HEK293 (cell line): Measurements from ENCODE around the gene HIF1A.

ENCODE experiments used
- CTCF ChIA-PET: fragments of 350-600 bp; formaldehyde crosslinking; extraction: SDS; loops from one replicate; lab custom pipeline; 2021; ENCODE audit warnings: antibody characterized with exemption; lab: Yijun Ruan, JAX
- POLR2A ChIA-PET: fragments of 300-600 bp; formaldehyde crosslinking; extraction: SDS; loops from one replicate; lab custom pipeline; 2020; ENCODE audit warnings: antibody characterized with exemption, inconsistent platforms; lab: Yijun Ruan, JAX
- H3K27ac ChIP-seq: fragments of 200-500 bp; sonication (Bioruptor generic); 2 replicates; pipeline ENCODE4 v1.5.1; 2014; ENCODE audit warnings: low read depth, low read length, control low read depth, inconsistent platforms; ENCODE audit errors: extremely low read depth
- H3K36me3 ChIP-seq, 2 experiments: fragments of 200-500 bp in 1 of 2; sonication (Bioruptor generic) in 1 of 2; 1 replicate in 1 of 2; 2 replicates in 1 of 2; pipeline ENCODE4 v1.5.1; 2014 to 2017; ENCODE audit warnings: inconsistent platforms in 2 of 2, low read length in 2 of 2; ENCODE audit not compliant: control insufficient read depth in 2 of 2, insufficient read depth in 1 of 2
- H3K4me1 ChIP-seq: fragments of 200-500 bp; sonication (Bioruptor generic); 2 replicates; pipeline ENCODE4 v1.5.1; 2014; ENCODE audit warnings: mild to moderate bottlenecking, low read length, inconsistent platforms; ENCODE audit not compliant: control insufficient read depth, insufficient read depth
- H3K4me3 ChIP-seq: 2 replicates; pipeline ENCODE4 v1.5.1; 2011; ENCODE audit warnings: low read depth, mild to moderate bottlenecking, control low read depth, low read length, moderate library complexity
- H3K9me3 ChIP-seq: fragments of 200-500 bp; sonication (Bioruptor generic); 2 replicates; pipeline ENCODE4 v1.5.1; 2014; ENCODE audit warnings: low read depth, low read length, inconsistent platforms; ENCODE audit not compliant: control insufficient read depth, insufficient read depth
- BCL6B ChIP-seq: fragments of 450-650 bp; formaldehyde crosslinking; IDR thresholded peaks from 2 replicates; pipeline ENCODE4 v1.5.1; 2017; ENCODE audit warnings: missing biosample characterization, missing genetic modification characterization
- CTCF ChIP-seq: fragments of 450-650 bp; formaldehyde crosslinking; IDR thresholded peaks from 2 replicates; pipeline ENCODE4 v1.5.1; 2016; ENCODE audit warnings: missing biosample characterization, missing genetic modification characterization
- HOXA7 ChIP-seq: sonication (generic); formaldehyde crosslinking; IDR thresholded peaks from 2 replicates; pipeline ENCODE4 v1.8.1; 2022; ENCODE audit warnings: missing genetic modification reagents, borderline replicate concordance
- PRDM6 ChIP-seq: fragments of 450-650 bp; formaldehyde crosslinking; IDR thresholded peaks from 2 replicates; pipeline ENCODE4 v1.5.1; 2017; ENCODE audit warnings: missing biosample characterization, missing genetic modification characterization
- TSHZ1 ChIP-seq: fragments of 450-650 bp; formaldehyde crosslinking; IDR thresholded peaks from 2 replicates; pipeline ENCODE4 v1.5.1; 2016; ENCODE audit warnings: missing biosample characterization, missing genetic modification characterization, borderline replicate concordance
- WT1 ChIP-seq: fragments of 450-650 bp; formaldehyde crosslinking; IDR thresholded peaks from 2 replicates; pipeline ENCODE4 v1.5.1; 2016; ENCODE audit warnings: missing biosample characterization, missing genetic modification characterization
- ZBTB10 ChIP-seq: fragments of 450-650 bp; formaldehyde crosslinking; IDR thresholded peaks from 2 replicates; pipeline ENCODE4 v1.5.1; 2016; ENCODE audit warnings: missing biosample characterization, missing genetic modification characterization
- ZFP3 ChIP-seq: fragments of 450-650 bp; formaldehyde crosslinking; IDR thresholded peaks from 2 replicates; pipeline ENCODE4 v1.5.1; 2016; ENCODE audit warnings: low read depth, missing biosample characterization, missing genetic modification characterization
- ZNF121 ChIP-seq: fragments of 450-650 bp; formaldehyde crosslinking; IDR thresholded peaks from 2 replicates; pipeline ENCODE4 v1.5.1; 2016; ENCODE audit warnings: missing biosample characterization, missing genetic modification characterization
- ZNF239 ChIP-seq: fragments of 450-650 bp; formaldehyde crosslinking; IDR thresholded peaks from 2 replicates; pipeline ENCODE4 v1.5.1; 2016; ENCODE audit warnings: missing biosample characterization, missing genetic modification characterization
- ZNF280D ChIP-seq: fragments of 450-650 bp; formaldehyde crosslinking; IDR thresholded peaks from 2 replicates; pipeline ENCODE4 v1.5.1; 2016; ENCODE audit warnings: missing biosample characterization, missing genetic modification characterization
- ZNF324 ChIP-seq: fragments of 450-650 bp; formaldehyde crosslinking; IDR thresholded peaks from 2 replicates; pipeline ENCODE4 v1.5.1; 2016; ENCODE audit warnings: missing biosample characterization, missing genetic modification characterization
- ZNF366 ChIP-seq: fragments of 450-650 bp; formaldehyde crosslinking; conservative IDR thresholded peaks from 2 replicates; pipeline ENCODE4 v1.5.1; 2016; ENCODE audit warnings: missing biosample characterization, missing genetic modification characterization
- ZNF48 ChIP-seq: fragments of 450-650 bp; formaldehyde crosslinking; IDR thresholded peaks from 2 replicates; pipeline ENCODE4 v1.5.1; 2016; ENCODE audit warnings: missing biosample characterization, missing genetic modification characterization
- ZNF548 ChIP-seq: fragments of 450-650 bp; formaldehyde crosslinking; IDR thresholded peaks from 2 replicates; pipeline ENCODE4 v1.5.1; 2016; ENCODE audit warnings: missing biosample characterization, missing genetic modification characterization
- ZNF555 ChIP-seq: fragments of 450-650 bp; formaldehyde crosslinking; conservative IDR thresholded peaks from 2 replicates; pipeline ENCODE4 v1.5.1; 2017; ENCODE audit warnings: missing biosample characterization, mild to moderate bottlenecking, missing genetic modification characterization, inconsistent platforms
- ZNF621 ChIP-seq: fragments of 450-650 bp; formaldehyde crosslinking; IDR thresholded peaks from 2 replicates; pipeline ENCODE4 v1.5.1; 2017; ENCODE audit warnings: missing biosample characterization, missing genetic modification characterization
- ZNF670 ChIP-seq: fragments of 450-650 bp; formaldehyde crosslinking; IDR thresholded peaks from 2 replicates; pipeline ENCODE4 v1.5.1; 2016; ENCODE audit warnings: missing biosample characterization, missing genetic modification characterization, low read depth
- ZNF677 ChIP-seq: fragments of 450-650 bp; IDR thresholded peaks from 2 replicates; pipeline ENCODE4 v1.5.0; 2018; ENCODE audit warnings: missing biosample characterization, mild to moderate bottlenecking, missing genetic modification characterization, moderate library complexity

The HIF1A gene

GRCh38 chr14:61647704-61648103, 47.6 kb upstream of the HIF1A start (continued):
- no peak for TF ChIP-seq ZNF548 (tag by site-specific recombination)

GRCh38 chr14:61648377-61648776, 46.9 kb upstream of the HIF1A start:
- no peak overlapping the region for H3K27ac ChIP-seq
- H3K9me3 ChIP-seq: no peaks in the 10 kb centered on the region
- peaks cover 21% of the 10 kb centered on the region for H3K4me1 ChIP-seq
- CTCF ChIA-PET: interaction anchor here (1.0 kb wide), 1 partner anchor 169 kb away, joined by 3 read pairs; no protein-coding TSS in a partner anchor
- no peak overlapping the region for H3K4me3 ChIP-seq
- no peak for TF ChIP-seq ZNF366 (tag by site-specific recombination)
- no peak for TF ChIP-seq PRDM6 (tag by site-specific recombination)
- no peak for TF ChIP-seq BCL6B (tag by site-specific recombination)
- no peak for TF ChIP-seq ZNF239 (tag by site-specific recombination)
- no peak for TF ChIP-seq ZNF280D (tag by site-specific recombination)
- no peak for TF ChIP-seq ZNF621 (tag by site-specific recombination)
- TF ChIP-seq ZBTB10 (tag by site-specific recombination): no peak
- TF ChIP-seq WT1: no peak
- TF ChIP-seq TSHZ1 (tag by site-specific recombination): no peak
- TF ChIP-seq, all 188 proteins: peak for 0
- no peaks in the 10 kb centered on the region for H3K36me3 ChIP-seq
- POLR2A ChIA-PET: no interaction called here

GRCh38 chr14:61649283-61649682, 46.0 kb upstream of the HIF1A start:
- ChIA-PET CTCF (no interaction called here), POLR2A (no interaction called here)
- Histone ChIP-seq H3K4me3 (no peak overlapping the region), H3K27ac (no peak overlapping the region), H3K9me3 (no peaks in the 10 kb centered on the region), H3K4me1 (peaks cover 21% of the 10 kb centered on the region), H3K36me3 (no peaks in the 10 kb centered on the region)
- TF ChIP-seq ZNF324 (tag by site-specific recombination): no peak
- no peak for TF ChIP-seq ZNF677 (tag by site-specific recombination)
- TF ChIP-seq ZNF555 (tag by site-specific recombination): no peak
- TF ChIP-seq HOXA7 (CRISPR knock-in tag): no peak
- no peak for TF ChIP-seq CTCF (tag by site-specific recombination)
- TF ChIP-seq ZFP3 (tag by site-specific recombination): no peak
- no peak for TF ChIP-seq ZNF670
- TF ChIP-seq ZNF48 (tag by site-specific recombination): no peak
- TF ChIP-seq ZNF121: no peak
